Hematopoietic multipotent progenitor cell treated with erythropoietin and hydrocortisone succinate and interleukin-3 and kit ligand, for 8 days (in vitro differentiated cells): ENCODE measurements around the gene SLC13A5.

Experiments
- DNase-seq: peaks from one replicate; pipeline ENCODE4 v3.0.0-alpha.2; 2015

The SLC13A5 gene

GRCh38 chr17:6636616-6637457 is 76.3 kb downstream of the SLC13A5 start:
- no peak for DNase-seq

- no peak for DNase-seq
These were observed 77.1 kb downstream of the SLC13A5 start for GRCh38 chr17:6636105-6636504.
